HG03139 (cell line): ENCODE measurements around the gene MRPL33.

Source experiments
- ATAC-seq: cut with Tn5 transposase; IDR thresholded peaks from one replicate; pipeline ENCODE4 v1.9.1; 2021; ENCODE audit not compliant: unreplicated experiment

The MRPL33 gene

DNA sequence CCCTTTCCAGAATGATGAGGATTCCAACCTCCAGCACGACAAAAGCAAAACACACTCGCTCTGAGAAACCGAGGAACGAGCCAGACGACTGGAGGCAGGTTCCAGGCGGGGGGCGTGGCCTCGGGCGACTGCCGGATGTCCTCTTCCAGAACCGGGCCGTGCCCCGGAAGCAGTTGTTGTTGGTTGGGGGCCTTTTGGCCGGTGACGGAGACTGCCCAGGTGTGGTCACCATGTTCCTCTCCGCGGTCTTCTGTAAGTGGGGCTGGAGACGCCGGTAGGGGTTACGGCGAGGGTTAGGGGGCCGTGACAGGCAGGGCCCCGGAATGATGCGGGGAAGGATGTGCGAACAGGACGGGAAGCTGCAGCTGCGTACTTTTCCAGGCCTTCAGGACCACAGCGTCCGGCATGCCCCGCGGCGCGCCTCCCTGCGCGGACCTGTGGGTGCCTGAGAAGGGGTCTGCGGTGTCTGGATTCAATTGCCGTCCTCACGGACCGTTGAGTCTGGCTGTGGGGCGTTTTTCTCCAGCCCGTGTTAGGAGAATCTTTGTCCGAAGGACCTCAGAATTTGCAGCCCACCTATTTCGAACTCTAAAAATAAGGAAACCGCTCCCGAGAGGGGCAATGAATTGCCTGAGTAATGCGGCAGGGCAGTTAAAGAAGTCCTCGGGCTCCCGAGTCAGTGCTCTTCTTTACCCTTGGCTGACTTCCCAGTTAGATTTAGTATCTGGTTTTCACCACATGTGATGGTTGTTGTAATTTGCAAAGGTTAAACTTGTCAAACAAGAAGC, at the start of gene MRPL33:
Gene MRPL33 (plus strand): TSS at position 172 of the 788 bp plus-strand sequence. CDS start 59 bp downstream, at position 231.
- peak; percentile 91 for ATAC-seq

DNA sequence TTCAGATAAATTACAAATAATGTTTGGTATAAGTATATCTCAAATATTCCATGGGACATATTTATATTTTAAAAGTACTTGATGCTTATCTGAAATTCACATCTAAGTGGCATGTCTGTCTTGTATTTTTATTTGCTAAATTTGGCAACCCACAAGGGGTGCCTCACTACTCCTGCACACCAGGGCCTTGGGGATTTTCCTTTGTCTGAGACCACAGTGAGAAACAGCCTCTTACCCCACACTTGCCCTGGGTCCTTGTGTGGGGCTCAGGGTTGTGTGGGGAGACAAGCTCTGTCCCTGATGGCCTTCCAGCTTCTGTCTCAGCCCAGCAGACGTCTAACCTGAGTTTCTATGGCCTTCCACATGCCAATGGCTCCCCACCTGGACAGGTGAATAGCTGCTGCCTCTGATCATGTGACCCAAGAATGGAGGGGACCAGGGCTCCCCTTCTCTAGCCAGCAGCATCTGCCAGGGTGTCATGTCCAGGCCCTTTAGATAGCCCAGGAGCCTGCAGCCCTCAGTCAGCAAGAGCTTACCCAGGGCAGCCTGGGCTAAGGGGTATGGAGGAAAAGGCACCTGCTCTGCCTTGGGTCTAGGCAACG, 49.5 kb upstream of the MRPL33 start:
- ATAC-seq, result no peak

DNA sequence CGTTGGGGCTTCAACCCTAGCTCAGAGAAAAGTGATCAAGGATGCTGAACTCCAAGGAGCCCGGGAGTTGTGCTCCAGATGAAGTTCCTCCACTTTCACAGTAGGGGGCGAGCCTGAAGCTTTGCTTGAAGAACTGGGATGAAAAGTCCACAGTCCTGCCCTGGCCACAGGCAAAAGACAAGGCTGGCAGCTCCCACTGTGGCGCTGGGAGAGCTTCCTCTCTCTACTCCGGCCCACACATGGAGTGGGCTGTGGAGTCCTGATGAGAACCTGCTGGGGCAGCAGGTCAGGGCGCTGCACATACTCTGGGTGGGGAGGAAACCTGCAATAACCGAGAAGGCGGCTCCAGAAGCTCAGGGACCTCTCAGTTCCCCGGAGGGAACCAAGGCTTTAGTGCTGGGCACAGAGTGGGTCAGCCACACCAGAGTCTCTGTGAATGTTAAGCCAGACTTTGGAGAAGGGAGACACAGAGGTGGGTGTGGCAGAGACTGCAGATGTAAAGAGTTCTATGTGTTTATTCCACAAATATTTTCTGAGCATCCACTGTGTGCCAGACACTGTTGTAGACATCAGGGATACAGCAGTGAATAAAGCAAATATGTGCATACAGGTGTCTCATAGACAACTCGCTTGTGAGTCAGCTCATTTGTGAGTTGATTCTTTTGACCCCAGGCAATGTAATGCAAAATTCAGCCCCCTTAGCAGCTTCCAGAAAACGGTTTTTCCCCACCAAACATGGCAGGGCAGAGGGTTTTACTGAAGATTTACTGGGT, 48.0 kb upstream of the MRPL33 start:
- no peak for ATAC-seq

DNA sequence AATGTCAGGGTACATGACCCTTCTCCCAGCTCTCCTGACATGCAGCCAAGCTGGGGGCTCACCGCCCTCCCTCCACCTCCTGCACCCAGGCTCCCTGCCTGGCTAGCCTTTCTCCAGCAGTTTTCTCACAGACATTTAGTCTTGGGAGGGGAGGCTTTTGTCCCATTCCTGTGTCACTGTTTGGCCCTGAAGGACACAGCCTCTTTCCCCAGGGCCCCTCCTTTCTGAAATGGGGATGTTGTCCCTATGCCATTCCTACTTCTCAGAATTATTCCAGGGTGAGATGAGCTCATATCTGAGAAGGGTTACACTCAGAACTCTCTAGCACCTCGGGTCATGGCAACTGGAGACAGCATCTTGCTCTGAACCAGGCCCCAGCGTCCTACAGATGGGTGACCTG, 47.3 kb upstream of the MRPL33 start:
- no peak for ATAC-seq

DNA sequence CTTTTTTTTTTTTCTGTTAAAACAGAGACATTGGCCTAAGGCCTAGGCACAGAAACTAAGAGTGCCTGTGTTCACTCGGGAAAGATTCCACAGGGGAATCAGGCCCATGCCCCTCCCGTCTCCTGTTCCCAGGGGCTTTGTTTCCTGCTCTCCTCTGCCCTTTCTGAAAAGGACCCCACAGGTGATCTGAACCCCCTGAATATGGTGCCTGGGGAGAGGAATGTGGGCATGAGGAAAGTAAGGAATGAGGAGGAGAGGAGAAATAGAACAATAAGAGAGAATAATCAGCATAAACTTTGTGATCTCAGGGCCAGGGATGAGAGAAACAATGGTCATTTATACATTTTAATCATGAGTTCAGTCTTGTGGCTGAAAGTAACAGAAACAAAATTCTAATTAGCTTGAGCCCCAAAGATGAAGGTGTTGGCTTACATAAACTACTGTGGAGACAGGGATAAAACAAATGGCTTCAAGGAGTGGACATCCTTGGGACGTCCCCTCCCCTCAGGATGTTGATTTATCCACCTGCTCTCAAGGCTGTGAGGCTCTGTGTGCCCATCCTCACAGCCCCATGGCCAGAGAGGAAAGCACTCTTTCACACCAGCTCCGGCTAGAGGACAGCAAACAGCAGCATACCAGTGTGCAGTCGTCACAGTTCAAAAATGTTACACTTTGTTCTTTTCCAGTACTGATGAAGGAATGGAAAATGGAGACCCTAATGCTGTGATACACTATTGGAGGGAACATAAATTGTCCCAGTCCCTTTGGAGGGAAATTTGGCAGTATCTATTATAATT, 46.4 kb upstream of the MRPL33 start:
- no peak for ATAC-seq

DNA sequence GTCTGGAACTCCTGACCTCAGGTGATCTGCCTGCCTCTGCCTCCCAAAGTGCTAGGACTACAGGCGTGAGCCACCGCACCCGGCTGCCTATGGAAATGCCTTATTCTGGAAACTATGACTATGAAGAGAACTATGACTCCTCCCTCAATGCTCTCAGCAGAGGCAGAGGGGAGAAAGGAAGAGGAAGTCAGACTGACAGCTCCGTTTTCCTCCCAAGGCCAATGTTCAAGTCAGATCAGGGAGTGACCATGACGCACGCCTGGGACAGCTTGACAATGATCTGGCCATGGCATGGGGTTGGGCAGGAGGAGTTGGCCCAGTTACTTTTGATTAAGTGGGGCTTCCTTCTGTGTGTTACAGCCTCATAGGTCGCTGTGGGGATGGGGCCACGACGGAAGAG, 44.3 kb upstream of the MRPL33 start:
- ATAC-seq, result no peak

DNA sequence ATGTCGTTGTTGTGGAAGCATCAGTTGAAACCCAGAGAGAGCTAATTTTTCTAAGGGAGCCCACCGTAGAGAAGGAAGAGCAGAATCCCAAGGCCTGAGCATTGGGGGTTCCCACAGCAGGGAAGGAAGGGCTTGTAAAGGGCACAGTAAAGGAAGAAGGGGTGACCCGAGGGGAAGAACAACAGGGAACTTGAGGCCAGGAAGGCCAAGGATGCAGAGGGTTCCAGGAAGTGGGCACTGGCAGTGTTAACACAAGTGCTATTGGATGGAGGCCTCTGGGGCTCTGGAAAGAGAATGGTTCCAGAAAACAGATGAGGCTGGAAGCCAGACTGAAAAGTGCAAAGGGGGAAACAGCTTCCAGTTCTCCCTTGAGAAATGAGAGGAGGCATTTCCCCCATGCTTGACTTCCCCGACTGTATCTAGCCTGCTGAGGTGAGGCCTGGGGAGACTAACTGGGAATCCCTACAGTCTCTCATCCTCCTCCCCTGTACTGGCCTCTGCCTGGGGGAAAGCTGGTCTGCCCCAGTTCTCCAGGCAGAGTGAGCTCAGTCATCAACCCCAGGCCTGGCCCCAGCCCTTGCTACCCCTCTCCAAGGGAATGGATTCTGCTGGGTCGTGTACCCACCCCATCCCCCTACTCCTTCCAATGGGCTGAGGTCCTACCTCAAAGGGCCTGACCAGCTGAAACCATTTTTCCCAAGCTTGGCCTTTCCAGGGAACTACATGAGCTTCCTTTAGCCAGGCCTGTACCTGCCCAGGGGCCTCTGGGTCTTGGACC, 43.2 kb upstream of the MRPL33 start:
- no peak for ATAC-seq

DNA sequence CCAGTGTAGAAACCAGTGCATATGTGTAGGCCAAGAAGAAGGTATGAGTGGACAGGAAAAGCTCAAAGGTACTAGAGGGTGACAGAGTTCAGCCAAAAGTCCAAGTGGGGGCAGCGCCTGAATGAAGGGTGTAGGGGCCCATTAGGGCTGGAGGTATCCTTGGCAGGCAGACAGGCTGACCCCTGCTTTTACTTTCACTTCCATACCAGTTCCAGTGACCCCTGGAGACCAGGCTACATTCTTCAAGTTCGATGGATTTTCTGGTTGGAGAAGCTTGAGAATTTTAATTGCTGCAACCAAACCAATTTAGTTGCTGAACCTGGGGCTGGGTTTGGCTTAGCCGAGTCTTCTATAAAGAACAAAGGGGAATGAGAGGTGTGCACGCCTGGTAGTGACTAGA, 42.3 kb upstream of the MRPL33 start:
- no peak for ATAC-seq

DNA sequence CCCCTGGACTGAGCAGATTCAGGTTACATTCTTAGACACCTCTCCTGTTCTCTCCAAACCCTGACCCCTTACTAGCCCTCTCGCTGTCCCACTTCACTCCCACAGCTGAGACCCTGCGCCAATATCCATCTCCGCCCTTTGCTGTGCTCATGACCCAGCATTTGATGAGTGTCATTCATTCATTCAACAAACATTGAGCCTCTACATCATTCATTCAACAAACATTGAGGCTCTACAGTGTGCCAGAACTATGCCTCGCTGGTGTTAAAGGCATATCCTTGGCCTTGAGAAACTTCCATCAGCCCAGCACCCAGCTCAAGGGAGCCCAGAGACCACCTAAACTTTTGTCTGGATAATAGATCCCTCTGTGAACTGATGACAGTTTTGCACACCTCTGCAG, 41.9 kb upstream of the MRPL33 start:
- ATAC-seq, result no peak

DNA sequence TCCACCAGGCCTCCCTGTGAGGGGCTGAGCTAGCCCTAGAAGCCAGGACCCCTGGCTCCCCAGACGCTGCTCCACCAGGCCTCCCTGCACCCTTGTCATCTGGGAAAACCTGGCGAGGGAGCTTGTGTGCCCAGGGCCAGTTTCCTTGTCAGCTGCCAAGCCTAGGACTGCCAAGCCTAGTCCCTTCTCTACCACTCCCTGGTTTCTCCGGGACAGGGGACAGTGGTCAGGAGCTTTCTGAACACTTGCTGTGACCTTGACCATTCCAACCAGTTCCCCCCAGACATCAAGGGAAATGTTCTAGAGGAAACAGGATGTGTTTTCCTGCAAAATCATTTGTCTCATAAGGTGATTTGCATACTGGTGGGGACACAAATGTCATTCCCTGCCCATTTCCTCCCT, 41.3 kb upstream of the MRPL33 start:
- no peak for ATAC-seq

DNA sequence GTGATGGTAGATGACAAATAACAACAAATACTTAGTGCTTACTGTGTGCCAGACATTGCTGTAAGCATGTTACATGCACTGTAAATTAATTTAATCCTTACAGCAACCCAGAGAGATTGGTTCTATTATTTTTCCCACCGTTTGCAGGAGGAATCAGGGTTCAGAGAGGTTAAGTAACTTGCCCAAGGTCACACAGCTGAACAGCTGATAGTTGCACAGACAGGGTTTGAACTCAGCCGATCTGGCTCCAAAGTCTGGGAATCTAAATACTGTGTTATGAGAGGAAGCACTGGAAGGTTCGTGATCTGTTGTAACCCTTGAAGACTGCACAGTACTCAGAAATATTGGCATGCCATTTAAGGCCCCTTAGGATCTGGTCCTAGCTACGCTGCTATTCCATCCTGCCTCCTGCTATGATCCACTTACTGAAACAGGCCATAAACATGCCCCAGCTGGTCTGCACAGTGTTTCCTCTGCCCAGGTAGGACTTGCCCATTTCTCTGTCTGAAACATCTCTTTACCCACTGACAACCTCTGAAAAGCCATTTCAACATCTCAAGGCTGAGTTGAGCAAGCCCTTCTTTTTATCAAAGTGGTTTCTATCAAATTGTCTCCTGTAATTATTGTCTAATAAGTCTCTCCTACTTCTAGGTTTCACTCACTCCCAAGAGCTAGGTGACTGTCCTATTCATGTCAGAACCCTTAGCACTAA, 40.4 kb upstream of the MRPL33 start:
- ATAC-seq, result no peak

DNA sequence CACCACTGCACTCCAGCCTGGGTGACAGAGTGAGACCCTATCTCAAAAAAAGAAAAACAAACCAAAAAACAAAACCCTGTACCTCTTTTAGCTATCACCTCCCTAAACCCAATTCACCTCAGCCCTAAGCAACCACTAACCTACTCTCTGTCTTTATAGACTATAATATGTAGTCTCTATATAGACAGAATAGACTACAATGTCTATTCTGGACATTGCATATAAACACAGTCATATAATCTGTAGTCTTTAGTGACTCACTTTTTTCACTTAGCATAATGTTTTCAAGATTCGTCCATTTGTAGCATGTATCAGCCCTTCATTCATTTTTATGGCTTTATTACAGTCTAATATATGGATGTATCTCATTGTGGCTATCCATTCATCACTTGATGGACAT, 37.2 kb upstream of the MRPL33 start:
- ATAC-seq, result no peak

DNA sequence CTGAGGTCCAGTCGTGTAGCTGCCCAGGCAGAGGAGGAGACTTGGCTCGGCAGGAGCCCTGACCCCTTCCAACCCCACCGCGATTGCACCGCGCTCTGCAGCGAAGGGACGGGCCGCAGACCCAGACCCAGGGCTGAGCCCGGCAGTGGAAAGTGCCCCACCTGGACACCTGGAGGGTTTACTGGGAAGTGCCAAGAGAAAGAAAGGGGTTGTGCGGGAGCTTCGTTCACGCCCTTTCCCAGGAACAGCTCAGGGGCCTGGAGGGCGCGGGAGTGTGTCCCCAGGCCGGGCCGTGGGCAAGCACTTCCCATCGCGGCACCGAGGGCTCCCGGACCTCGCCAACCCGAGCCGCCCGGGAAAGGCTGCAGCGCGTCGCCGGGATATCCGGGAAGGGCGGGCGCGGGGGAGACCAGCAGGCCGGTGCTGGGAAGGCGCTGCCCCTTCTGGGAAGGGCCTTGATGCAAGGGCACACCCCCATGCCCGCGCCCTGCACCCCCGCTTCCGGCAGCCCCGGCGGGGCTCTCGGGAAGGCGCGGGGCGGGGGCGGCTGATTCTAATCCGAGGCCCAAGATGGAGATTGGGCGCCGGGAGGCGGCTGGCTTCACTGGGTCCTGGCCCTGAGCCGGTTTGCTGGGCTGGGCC, 36.1 kb upstream of the MRPL33 start:
- no peak for ATAC-seq

DNA sequence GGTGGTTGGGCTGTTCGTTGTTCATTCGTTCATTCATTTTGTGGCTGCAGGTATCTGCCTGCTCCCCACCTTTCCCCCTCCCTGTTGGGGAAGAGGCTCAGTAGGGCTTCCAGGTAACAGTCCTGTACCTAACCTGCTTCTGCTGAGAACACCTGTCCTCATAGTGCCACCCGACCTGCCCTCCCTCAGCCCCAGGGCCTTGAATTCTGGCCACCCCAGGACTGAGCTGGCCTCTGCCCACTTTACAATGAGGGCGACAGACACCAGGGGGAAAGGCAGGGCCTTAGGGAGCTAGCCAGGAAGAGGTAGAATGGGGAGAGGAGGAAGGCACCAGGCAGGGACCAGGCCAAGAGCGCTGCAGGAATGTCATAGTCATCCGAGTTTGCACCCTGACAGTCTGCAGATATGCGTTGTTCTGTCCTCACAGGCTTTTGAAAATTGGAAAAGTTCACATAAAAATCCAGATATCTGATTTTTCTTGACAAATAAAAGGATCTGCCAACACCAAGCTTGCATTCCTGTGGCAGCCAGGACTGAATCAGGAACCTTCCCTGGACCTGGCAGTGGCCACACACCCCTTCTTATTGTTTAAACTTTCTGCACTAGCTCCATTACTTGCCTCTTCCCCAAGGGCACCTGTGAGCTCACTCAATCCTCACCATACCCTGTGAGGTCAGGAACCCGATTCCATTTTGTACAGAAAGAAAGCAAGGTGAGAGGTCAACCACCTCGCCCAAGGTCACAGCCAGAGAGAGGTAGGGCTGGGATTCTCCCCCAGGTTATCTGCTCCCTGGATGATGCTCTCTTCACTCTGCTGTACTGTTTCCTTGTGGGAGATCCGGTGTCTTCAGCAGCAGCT, 35.3 kb upstream of the MRPL33 start:
- no peak for ATAC-seq

DNA sequence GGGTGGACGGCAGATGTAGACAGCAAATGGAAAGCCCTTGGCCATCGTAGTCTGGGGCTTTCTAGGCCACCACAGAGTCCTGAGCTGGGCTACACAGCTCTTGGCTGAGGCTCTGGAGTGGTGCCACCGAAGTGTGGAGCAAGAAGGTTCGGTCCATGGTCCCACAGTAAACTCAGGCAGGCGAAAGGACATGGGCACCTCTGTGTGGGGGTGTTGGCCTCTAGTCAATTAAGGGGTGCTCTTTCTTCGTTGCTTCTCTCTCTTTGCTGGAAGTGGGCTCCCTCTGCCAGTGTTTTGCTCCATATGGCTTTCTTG, 34.7 kb upstream of the MRPL33 start:
- no peak for ATAC-seq

DNA sequence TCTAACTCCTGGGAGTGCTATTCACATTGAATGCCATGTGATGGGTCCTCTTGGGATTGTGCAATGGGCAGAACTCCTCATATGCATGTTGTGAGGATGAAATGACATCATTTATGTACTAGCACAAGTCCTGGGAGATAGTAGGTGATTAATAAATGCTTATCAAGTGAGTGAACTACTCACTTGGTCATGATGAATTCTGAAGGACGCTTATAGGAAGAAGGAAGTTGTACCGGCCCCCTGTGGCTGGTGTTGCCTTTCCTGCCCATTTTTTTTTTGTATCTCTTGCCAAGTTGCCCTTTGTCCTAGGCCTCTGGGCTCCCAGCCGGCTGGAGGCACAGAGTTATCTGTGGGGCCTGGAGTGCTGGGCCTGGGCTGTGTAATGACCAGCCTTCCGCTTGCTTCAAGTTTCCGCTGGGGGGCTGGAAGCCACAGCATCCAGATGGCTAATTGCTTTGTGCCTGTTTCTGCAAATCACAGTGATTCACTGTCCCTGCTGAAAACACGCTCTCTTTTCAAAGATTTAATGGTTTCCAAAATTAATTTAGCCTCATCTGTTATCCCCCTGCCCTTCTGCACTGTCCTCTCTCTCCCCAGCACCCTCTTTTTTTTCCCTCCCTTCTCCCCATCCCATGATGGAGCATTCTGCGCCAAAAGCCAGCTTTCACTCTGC, 33.7 kb upstream of the MRPL33 start:
- ATAC-seq, result no peak

DNA sequence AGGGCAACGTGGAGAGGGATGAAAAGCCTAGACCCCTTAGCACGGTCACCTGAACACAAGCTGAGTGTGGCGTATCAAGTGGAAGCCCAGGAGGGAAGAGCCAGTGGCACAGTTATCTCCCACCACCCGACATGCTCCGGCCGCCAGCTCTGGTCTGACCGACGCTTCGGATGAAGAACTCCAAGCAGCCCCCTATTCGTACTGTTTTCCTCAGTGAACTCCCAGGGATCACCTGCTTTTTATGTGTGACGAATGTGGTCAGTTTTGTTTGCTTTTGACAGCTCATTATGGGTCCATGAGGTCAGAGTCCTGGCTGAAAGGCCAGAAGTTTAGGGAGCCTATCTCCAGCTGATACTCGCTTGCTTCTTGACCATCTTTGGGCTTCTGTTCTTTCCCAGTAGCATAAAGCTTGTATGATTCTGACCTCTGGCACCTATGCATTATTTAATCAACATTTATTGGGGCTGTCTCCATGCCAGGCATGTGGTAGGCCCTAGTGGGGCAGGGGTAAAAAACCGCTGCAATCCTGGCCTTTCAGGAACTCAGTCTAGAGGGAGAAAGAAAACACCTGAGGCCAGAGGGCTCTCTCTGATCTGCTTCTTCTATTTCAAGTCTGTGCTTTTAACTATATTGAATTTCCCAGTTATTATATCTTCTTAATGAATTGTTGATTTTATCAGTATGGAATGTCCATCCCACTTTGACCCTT, 33.0 kb upstream of the MRPL33 start:
- no peak for ATAC-seq

DNA sequence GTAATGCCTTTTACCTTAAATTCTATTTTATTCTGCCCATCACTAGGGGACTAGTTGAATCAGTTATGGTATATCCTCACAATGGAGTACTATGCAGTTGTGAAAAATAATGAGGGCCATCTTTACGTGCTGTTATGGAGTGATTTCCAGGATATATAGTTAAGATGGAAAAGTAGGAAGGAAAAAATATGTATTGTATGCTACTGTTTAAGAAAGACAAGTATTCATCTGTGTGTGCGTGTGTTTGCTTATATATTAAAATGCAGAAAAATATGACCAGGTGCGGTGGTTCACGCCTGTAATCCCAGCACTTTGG, 32.5 kb upstream of the MRPL33 start:
- no peak for ATAC-seq
